GM20431 (cell line): ENCODE measurements around the gene FKRP.
"Not testable (repeated sequence)": the region's sequence is repeated elsewhere in the genome, so short reads cannot be mapped to it uniquely, and the experiment has no call there.

ENCODE experiments used
- in situ Hi-C: fragments of 300-500 bp; cut with MseI, MboI; formaldehyde crosslinking; loops from one replicate; pipeline ENCODE4 v1.15.0; 2020; ENCODE audit warnings: low sequenced_read_pairs; ENCODE audit not compliant: unreplicated experiment

FKRP gene

GRCh38 chr19:46755077-46755852 lies 9.4 kb downstream of the FKRP start:
- in situ Hi-C loops = no loop called here

DNA sequence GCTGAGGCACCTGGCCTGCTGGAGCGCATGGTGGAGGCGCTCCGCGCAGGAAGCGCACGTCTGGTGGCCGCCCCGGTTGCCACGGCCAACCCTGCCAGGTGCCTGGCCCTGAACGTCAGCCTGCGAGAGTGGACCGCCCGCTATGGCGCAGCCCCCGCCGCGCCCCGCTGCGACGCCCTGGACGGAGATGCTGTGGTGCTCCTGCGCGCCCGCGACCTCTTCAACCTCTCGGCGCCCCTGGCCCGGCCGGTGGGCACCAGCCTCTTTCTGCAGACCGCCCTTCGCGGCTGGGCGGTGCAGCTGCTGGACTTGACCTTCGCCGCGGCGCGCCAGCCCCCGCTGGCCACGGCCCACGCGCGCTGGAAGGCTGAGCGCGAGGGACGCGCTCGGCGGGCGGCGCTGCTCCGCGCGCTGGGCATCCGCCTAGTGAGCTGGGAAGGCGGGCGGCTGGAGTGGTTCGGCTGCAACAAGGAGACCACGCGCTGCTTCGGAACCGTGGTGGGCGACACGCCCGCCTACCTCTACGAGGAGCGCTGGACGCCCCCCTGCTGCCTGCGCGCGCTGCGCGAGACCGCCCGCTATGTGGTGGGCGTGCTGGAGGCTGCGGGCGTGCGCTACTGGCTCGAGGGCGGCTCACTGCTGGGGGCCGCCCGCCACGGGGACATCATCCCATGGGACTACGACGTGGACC lies 10.1 kb downstream of the FKRP start:
- in situ Hi-C loops = no loop called here

- in situ Hi-C loops = no loop called here
Observed at GRCh38 chr19:46756544-46756888, 10.7 kb downstream of the FKRP start.

- in situ Hi-C loops = no loop called here
Observed at GRCh38 chr19:46759206-46759605, 13.3 kb downstream of the FKRP start.

DNA sequence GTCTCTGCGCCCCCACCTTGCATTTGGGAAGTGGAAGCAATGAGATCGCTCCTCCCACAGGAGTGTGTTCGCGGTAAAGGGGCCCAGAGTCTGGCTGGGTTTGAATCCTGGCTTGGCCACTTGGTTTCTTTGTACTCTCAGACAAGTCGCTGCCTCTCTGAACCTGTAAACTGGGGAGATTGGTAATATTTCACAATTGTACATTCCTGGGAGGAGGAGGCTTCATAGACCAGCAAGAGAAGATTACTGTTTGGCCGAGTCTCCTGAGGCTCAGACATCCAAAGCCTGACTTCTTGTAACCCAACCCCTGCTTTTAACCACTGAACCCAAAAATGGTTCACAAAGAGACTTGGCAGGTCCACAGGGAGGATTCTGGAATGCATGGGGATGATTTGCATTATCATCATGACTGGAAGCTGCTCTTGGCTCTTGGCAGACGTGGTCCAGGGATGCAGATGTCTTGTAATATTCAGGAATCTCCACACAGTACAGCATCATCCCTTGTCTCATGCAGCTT lies 14.0 kb downstream of the FKRP start:
- in situ Hi-C loops = loop anchor here (10.0 kb wide), 1 partner anchor 85 kb away; no protein-coding TSS in a partner anchor

DNA sequence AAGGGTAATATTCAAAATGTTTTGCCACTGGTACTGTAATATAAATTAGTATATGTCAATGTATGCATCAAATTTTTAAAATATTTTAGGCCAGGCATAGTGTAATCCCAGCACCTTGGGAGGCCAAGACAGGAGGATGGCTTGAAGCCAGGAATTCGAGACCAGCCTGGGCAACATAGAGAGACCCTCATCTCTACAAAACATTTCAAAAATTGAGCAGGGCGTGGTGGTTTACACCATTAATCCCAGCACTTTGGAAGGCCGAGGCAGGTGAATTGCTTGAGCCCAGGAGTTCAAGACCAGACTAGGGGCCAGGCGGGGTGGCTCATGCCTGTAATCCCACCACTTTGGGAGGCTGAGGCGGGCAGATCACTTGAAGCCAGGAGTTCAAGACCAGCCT lies 14.5 kb downstream of the FKRP start:
- in situ Hi-C loops = loop anchor here (10.0 kb wide), 1 partner anchor 84 kb away; no protein-coding TSS in a partner anchor

DNA sequence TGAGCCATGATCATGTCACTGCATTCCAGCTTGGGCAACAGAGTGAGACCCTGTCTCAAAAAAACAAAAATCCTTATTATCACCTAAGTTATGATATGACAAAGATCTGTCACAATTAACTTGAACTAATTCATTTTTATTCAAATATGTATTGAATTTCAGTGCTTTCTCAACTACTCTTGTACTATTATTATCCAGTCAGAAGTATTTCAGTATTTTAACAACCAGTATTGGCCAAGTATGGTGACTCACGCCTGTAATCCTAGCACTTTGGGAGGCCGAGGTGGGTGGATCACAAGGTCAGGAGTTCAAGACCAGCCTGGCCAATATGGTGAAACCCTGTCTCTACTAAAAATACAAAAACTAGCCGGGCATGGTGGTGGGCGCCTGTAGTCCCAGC lies 15.0 kb downstream of the FKRP start:
- in situ Hi-C loops = loop anchor here (10.0 kb wide), 1 partner anchor 84 kb away; no protein-coding TSS in a partner anchor

DNA sequence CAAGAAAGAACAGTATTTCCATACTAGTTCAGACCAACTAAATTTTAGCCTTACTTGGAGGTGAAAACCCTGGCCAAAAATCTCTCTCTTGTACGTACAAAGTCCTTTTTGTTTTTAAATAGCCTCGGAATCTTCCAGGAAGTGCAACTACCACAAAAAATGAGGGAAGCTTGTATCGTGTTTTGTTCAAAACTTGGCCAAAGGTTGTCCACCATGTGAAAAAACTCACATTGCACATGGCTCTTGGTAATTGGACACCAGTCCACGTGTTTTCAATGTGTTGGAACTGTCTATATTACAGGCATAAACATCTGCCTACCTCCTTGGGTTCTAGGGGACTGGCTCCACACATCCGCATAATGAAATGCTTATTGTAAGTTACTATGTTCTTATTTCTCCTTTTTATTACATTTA lies 15.6 kb downstream of the FKRP start:
- in situ Hi-C loops = loop anchor here (10.0 kb wide), 1 partner anchor 83 kb away; no protein-coding TSS in a partner anchor

DNA sequence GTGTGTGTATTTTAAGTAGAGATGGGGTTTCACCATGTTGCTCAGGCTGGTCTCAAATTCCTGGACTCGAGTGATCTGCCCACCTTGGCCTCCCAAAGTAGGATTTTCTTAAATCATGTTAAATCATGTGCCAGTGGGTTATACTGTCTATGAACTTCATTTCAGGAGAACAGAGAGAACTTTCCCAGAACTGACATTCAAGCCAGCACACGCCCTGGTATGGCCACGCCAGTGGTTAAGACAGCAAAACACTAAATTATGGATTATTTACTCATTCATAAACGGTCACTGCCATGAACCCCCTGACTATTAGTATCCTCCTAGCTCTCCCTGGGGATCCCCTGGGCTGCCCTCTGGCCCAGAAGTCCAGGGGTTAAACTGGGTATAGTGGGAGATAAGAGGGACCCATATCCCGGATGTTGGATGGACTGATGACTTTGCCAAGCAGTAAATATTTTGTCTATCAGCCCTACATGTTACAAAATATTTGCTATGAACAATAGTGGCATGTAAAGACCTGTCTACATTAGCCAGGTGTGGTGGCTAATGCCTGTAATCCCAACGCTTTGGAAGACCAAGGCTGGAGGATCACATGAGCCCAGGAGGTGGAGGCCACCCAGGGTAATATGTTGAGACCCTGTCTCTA lies 16.5 kb downstream of the FKRP start:
- in situ Hi-C loops = loop anchor here (10.0 kb wide), 1 partner anchor 82 kb away; no protein-coding TSS in a partner anchor

DNA sequence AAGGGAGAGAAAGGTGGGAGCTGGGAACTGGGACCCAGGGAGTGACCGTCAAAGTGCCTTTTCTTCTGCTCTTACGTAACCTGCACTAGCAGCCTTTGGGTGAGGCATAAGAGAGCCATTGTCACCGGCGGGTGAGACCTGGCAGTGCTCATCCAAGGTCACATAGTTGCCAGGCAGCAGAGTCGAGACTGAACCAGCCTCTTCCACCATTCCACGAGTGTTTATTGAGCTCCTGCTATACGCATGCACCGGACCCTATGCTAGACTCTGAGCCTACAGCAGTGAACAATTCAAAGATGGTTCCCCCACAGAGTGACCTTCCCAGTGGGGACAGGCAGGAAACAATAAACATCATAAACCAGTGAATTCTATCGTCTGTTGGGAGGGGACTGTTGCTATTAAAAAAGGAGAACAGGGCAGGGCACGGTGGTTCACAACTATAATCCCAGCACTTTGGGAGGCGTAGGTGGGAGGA lies 19.0 kb downstream of the FKRP start:
- in situ Hi-C loops = loop anchor here (10.0 kb wide), 1 partner anchor 80 kb away; no protein-coding TSS in a partner anchor

GRCh38 chr19:46766569-46767317 lies 20.9 kb downstream of the FKRP start:
- in situ Hi-C loops = loop anchor here (10.0 kb wide), 1 partner anchor 78 kb away; no protein-coding TSS in a partner anchor

- in situ Hi-C loops = loop anchor here (10.0 kb wide), 1 partner anchor 76 kb away; no protein-coding TSS in a partner anchor
Observed at GRCh38 chr19:46768746-46769145, 22.9 kb downstream of the FKRP start.

- in situ Hi-C loops = no loop called here
Observed at GRCh38 chr19:46772170-46773017, 26.5 kb downstream of the FKRP start.

- in situ Hi-C loops = no loop called here
Observed at GRCh38 chr19:46773018-46773399, 27.2 kb downstream of the FKRP start.

DNA sequence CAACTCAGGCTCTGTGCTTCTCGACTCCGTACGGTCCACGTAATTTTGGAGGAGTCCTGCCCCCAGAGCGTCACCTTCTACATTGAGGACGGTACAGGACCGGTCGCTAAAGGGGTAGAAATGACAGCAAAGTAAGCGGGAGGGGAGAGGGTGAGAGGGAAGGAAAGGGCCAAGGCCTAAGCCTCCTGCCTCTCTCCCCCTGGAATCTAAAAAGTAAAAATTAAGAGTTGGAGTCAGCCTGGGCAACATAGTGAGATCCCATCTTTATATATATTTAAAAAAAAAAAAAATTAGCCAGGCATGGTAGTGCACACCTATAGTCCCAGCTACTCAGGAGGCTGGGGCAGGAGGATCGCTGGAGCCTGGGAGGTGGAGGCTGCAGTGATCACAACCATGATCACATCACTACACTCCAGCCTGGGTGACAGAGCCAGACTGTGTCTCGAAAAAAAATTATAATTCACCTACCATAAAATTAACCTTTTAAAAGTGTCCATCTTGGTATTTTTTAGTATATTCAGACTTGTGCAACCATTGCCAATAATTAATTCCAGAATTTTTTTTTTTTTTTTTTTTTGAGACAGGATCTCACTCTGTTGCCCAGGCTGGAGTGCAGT lies 29.9 kb downstream of the FKRP start:
- in situ Hi-C loops = no loop called here

- in situ Hi-C loops = no loop called here
Observed at GRCh38 chr19:46776927-46777911, 31.4 kb downstream of the FKRP start.

DNA sequence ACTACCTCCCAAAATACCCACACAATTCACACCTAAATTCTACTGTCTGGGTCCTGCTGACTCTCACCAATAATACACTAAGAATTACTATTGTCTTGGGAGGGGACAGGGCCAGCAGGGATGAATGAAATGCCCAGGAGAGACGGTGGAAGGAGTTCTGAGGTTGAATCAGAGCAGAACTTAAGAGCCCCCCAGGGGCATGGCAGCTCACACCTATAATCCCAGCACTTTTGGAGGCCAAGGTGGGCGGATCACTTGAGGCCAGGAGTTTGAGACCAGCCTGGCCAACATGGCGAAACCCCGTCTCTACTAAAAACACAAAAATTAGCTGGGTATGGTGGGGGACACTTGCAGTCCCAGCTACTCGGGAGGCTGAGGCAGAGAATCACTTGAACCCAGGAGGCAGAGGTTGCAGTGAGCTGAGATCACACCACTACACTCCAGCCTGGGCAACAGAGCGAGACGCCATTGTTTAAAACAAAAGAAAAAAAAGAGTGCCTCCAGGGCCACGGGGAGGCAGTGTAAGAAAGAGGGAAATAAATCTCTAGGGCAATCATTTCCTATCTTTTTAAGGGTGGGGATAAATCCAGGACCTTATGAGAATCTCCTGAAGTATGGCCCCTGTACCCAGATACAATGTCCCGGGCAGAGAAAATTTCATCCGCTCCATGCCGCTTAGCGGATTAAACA lies 32.2 kb downstream of the FKRP start:
- in situ Hi-C loops = not testable (repeated sequence)
